ENCODE results near the gene OPA3. TPM values are rescaled to one million over a fixed set of nuclear protein-coding genes. Genes with fewer than 3 reads are reported as not detected.

Gene OPA3
- total RNA-seq, 2 experiments from 2014 or later, result 13.7 to 14.3 TPM

- DNase-seq, result no peak
- Mint-ChIP-seq H3K9me3 (no peaks in the 10 kb centered on the region), H3K27ac (no peak overlapping the region), H3K27me3 (peaks cover 2% of the 10 kb centered on the region), H3K36me3 (ENCODE audit: low read depth) (peaks cover 2% of the 10 kb centered on the region), H3K4me1 (ENCODE audit: low read depth) (peaks cover 32% of the 10 kb centered on the region), H3K4me3 (no peak overlapping the region)
- intact Hi-C loops (cut with micrococcal nuclease), result no loop called here
- POLR2A ChIA-PET, result no interaction called here
- no peak for TF ChIP-seq CTCF (IDR thresholded peaks at IDR 0.05)
- ATAC-seq, result no peak
- CTCF ChIA-PET, result interaction anchor here (0.8 to 1.8 kb wide), 3 partner anchors 15 to 62 kb away, joined by 3 to 8 read pairs (median 4); no protein-coding TSS in a partner anchor
Measured at GRCh38 chr19:45500918-45501729, 83.5 kb downstream of the OPA3 start.

- DNase-seq, result peak; percentile 86
- peaks cover 2% of the 10 kb centered on the region for H3K36me3 Mint-ChIP-seq (ENCODE audit: low read depth)
- H3K4me1 Mint-ChIP-seq (ENCODE audit: low read depth), result peaks cover 28% of the 10 kb centered on the region
- no peaks in the 10 kb centered on the region for H3K9me3 Mint-ChIP-seq
- peak; percentile 48 for ATAC-seq
- peaks cover 11% of the 10 kb centered on the region for H3K27me3 Mint-ChIP-seq
- peak overlapping the region; percentile 73 for H3K4me3 Mint-ChIP-seq
- TF ChIP-seq CTCF (IDR thresholded peaks at IDR 0.05), result no peak
- ChIA-PET CTCF (interaction anchor here (0.6 to 1.8 kb wide), 11 partner anchors 11 to 144 kb away, joined by 3 to 8 read pairs (median 3); no protein-coding TSS in a partner anchor), POLR2A (interaction anchor here (1.5 to 1.9 kb wide), 2 partner anchors 9 to 193 kb away, joined by 3 to 8 read pairs; partner anchors contain the start of gene QPCTL)
- H3K27ac Mint-ChIP-seq, result peak overlapping the region; percentile 14
- intact Hi-C loops (cut with micrococcal nuclease), result no loop called here
Measured at GRCh38 chr19:45499196-45500180, 85.1 kb downstream of the OPA3 start.

- peak within 1 kb of the TSS; percentile 79 for H3K4me3 Mint-ChIP-seq
- no peaks in the 10 kb centered on the region for H3K36me3 Mint-ChIP-seq (ENCODE audit: low read depth)
- intact Hi-C loops (cut with micrococcal nuclease), result no loop called here
- peak; percentile 76 for DNase-seq
- H3K27ac Mint-ChIP-seq, result peak within 1 kb of the TSS; percentile 63
- H3K9me3 Mint-ChIP-seq, result no peaks in the 10 kb centered on the region
- peaks cover 14% of the 10 kb centered on the region for H3K27me3 Mint-ChIP-seq
- TF ChIP-seq CTCF (IDR thresholded peaks at IDR 0.05), result peak; percentile 56
- ChIA-PET POLR2A (interaction anchor here (1.5 to 1.9 kb wide), 2 partner anchors 10 to 194 kb away, joined by 3 to 8 read pairs; partner anchors contain the start of gene QPCTL), CTCF (interaction anchor here (0.6 to 1.8 kb wide), 14 partner anchors 11 to 145 kb away, joined by 3 to 12 read pairs (median 4); no protein-coding TSS in a partner anchor)
- peak; percentile 45 for ATAC-seq
- peaks cover 28% of the 10 kb centered on the region for H3K4me1 Mint-ChIP-seq (ENCODE audit: low read depth)
Measured at GRCh38 chr19:45498411-45499195, 86.0 kb downstream of the OPA3 start, which contains the start of gene PPM1N. PPM1N (plus strand) TSS chr19:45498443; CDS start chr19:45498473, 30 bp downstream.

GRCh38 chr19:45497791-45498190 is 86.8 kb downstream of the OPA3 start:
- no peaks in the 10 kb centered on the region for H3K36me3 Mint-ChIP-seq (ENCODE audit: low read depth)
- DNase-seq (no peak), ATAC-seq (no peak)
- peaks cover 35% of the 10 kb centered on the region for H3K4me1 Mint-ChIP-seq (ENCODE audit: low read depth)
- POLR2A ChIA-PET, result interaction anchor here (0.7 to 1.0 kb wide), 2 partner anchors 10 to 13 kb away, joined by 3 read pairs; no protein-coding TSS in a partner anchor
- H3K4me3 Mint-ChIP-seq, result peak overlapping the region; percentile 73
- no peak overlapping the region for H3K27ac Mint-ChIP-seq
- intact Hi-C loops (cut with micrococcal nuclease), result no loop called here
- CTCF ChIA-PET, result interaction anchor here (0.8 to 1.6 kb wide), 4 partner anchors 8 to 59 kb away, joined by 3 to 12 read pairs (median 4); no protein-coding TSS in a partner anchor
- no peaks in the 10 kb centered on the region for H3K9me3 Mint-ChIP-seq
- peaks cover 16% of the 10 kb centered on the region for H3K27me3 Mint-ChIP-seq
- TF ChIP-seq CTCF (IDR thresholded peaks at IDR 0.05), result no peak
